Measurements from ENCODE around the gene ECM1.

GRCh38 chr1:150532860-150533259 is 25.0 kb downstream of the ECM1 start:
- TF ChIP-seq, protein P1, sequence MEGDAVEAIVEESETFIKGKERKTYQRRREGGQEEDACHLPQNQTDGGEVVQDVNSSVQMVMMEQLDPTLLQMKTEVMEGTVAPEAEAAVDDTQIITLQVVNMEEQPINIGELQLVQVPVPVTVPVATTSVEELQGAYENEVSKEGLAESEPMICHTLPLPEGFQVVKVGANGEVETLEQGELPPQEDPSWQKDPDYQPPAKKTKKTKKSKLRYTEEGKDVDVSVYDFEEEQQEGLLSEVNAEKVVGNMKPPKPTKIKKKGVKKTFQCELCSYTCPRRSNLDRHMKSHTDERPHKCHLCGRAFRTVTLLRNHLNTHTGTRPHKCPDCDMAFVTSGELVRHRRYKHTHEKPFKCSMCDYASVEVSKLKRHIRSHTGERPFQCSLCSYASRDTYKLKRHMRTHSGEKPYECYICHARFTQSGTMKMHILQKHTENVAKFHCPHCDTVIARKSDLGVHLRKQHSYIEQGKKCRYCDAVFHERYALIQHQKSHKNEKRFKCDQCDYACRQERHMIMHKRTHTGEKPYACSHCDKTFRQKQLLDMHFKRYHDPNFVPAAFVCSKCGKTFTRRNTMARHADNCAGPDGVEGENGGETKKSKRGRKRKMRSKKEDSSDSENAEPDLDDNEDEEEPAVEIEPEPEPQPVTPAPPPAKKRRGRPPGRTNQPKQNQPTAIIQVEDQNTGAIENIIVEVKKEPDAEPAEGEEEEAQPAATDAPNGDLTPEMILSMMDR (IDR thresholded peaks at IDR 0.05; ENCODE audit: insufficient read depth, low read length, poor library complexity, severe bottlenecking): no peak
- TF ChIP-seq EZH2phosphoT487 (conservative IDR thresholded peaks at IDR 0.05; ENCODE audit: low read length): no peak

All from SU-DHL-6 (cell line).